Skeletal muscle tissue (tissue), 4 donors: Measurements from ENCODE around the gene LENEP. TPM values are rescaled to one million over a fixed set of nuclear protein-coding genes. Genes with fewer than 3 reads are reported as not detected.
"Not testable (repeated sequence)": the region's sequence is repeated elsewhere in the genome, so short reads cannot be mapped to it uniquely, and the experiment has no call there.

Experiments
- H3K27ac ChIP-seq: one replicate; pipeline ENCODE4 v1.7.0; 2013; ENCODE audit warnings: mild to moderate bottlenecking, low read depth, low read length, inconsistent platforms
- H3K27me3 ChIP-seq, 3 donors: one replicate each; pipeline ENCODE4 v1.7.0; 2013; ENCODE audit warnings: low read length in 3 of 3; ENCODE audit not compliant: control insufficient read depth in 3 of 3, insufficient read depth in 3 of 3
- H3K36me3 ChIP-seq, 3 donors: one replicate each; pipeline ENCODE4 v1.7.0; 2013; ENCODE audit warnings: low read length in 3 of 3; ENCODE audit not compliant: control insufficient read depth in 3 of 3, insufficient read depth in 3 of 3
- H3K4me1 ChIP-seq, 3 donors: one replicate each; pipeline ENCODE4 v1.7.0; 2013; ENCODE audit warnings: low read length in 3 of 3, mild to moderate bottlenecking in 3 of 3; ENCODE audit not compliant: control insufficient read depth in 3 of 3, insufficient read depth in 3 of 3
- H3K4me3 ChIP-seq, 3 donors: one replicate each; pipeline ENCODE4 v1.7.0; 2013; ENCODE audit warnings: low read length in 3 of 3
- H3K9ac ChIP-seq, 3 donors: one replicate each; pipeline ENCODE4 v1.7.0; 2013; ENCODE audit warnings: low read length in 3 of 3, mild to moderate bottlenecking in 3 of 3, moderate library complexity in 2 of 3, low read depth in 1 of 3
- H3K9me3 ChIP-seq, 3 donors: one replicate each; pipeline ENCODE4 v1.7.0; 2013; ENCODE audit warnings: low read length in 3 of 3; ENCODE audit not compliant: control insufficient read depth in 3 of 3
- total RNA-seq: library from RNA; depleted of rRNA; stranded (reverse); fragments of >200 nt; gene quantifications from one replicate; pipeline ENCODE4 v1.2.3, GENCODE V29; 2014
- donor health status: Osteomylitis.

The LENEP gene
- total RNA-seq, 1 donor from 2014 or later, result not detected

DNA sequence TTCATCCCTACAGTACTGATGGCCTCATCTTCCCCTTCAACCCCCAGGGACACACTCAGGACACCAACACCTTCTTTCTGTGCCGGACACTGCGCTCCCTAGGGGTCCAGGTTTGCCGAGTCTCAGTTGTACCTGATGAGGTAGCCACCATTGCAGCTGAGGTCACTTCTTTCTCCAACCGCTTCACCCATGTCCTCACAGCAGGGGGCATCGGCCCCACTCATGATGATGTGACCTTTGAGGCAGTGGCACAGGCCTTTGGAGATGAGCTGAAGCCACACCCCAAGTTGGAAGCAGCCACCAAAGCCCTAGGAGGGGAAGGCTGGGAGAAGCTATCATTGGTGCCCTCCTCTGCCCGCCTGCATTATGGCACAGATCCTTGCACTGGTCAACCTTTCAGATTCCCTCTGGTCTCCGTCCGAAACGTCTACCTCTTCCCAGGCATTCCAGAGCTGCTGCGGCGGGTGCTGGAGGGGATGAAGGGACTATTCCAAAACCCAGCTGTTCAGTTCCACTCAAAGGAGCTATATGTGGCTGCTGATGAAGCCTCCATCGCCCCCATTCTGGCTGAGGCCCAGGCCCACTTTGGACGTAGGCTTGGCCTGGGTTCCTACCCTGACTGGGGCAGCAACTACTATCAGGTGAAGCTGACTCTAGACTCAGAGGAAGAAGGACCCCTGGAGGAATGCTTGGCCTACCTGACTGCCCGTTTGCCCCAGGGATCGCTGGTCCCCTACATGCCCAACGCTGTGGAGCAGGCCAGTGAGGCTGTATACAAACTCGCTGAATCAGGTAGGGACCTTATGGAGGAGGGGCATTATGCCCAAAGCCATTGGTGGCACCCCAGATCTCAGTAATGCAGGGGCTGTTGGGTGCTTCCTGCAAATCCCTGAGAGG is 5.1 kb upstream of the LENEP start:
- Histone ChIP-seq H3K9ac (no peak overlapping the region), H3K9me3 (no peaks in the 10 kb centered on the region), H3K4me1 (peaks cover 9 to 30% (median 10%) of the 10 kb centered on the region in 3 donors), H3K4me3 (no peak overlapping the region), H3K36me3 (peaks cover 26 to 31% (median 29%) of the 10 kb centered on the region in 3 donors), H3K27ac (no peak overlapping the region), H3K27me3 (no peaks in the 10 kb centered on the region)

DNA sequence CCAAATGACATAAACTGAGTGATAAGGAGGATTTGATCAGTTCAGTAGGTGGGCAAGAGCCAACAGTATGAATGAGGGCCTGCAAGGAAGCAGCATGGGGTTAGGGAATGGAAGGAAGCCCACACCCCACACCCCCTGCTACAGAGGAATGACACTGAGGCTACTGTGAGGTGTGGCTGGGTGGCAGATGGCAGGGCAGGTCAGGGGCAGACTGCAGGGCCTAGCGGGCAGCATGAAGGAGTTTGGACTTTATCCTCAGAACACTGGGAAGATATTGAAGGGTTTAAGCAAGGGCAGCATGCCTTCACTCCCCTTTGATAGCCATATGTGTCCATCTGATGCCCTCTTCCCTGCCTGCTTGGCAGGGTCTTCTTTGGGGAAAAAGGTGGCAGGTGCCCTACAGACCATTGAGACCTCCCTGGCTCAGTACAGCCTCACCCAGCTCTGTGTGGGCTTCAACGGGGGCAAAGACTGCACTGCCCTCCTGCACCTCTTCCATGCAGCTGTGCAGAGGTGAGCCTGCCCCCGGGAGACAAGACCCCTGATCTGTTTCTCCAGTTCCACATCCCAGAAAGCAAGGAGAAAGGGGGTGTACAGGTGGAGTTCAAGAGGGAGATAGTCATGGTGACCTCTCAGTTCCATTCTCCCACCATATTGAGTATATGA is 4.1 kb upstream of the LENEP start:
- Histone ChIP-seq H3K27me3 (no peaks in the 10 kb centered on the region), H3K27ac (no peak overlapping the region), H3K4me1 (peaks cover 0 to 21% (median 2%) of the 10 kb centered on the region in 3 donors), H3K9me3 (no peaks in the 10 kb centered on the region), H3K9ac (peak overlapping the region in 1 of 3 donors; percentile 35), H3K36me3 (peaks cover 26 to 31% (median 29%) of the 10 kb centered on the region in 3 donors), H3K4me3 (no peak overlapping the region)

GRCh38 chr1:154990276-154990675 is 3.1 kb upstream of the LENEP start:
- no peaks in the 10 kb centered on the region for H3K27me3 ChIP-seq
- H3K36me3 ChIP-seq, result peaks cover 26 to 31% (median 29%) of the 10 kb centered on the region in 3 donors
- no peak overlapping the region for H3K4me3 ChIP-seq
- H3K4me1 ChIP-seq, result peaks cover 0 to 21% (median 2%) of the 10 kb centered on the region in 3 donors
- no peak overlapping the region for H3K27ac ChIP-seq
- no peak overlapping the region for H3K9ac ChIP-seq
- no peaks in the 10 kb centered on the region for H3K9me3 ChIP-seq

GRCh38 chr1:154992721-154993571 is 440 bp upstream of the LENEP start:
- Histone ChIP-seq H3K36me3 (peaks cover 22 to 25% (median 25%) of the 10 kb centered on the region in 3 donors), H3K4me1 (peaks cover 0 to 17% (median 2%) of the 10 kb centered on the region in 3 donors), H3K4me3 (no peak overlapping the region), H3K9ac (no peak overlapping the region), H3K9me3 (no peaks in the 10 kb centered on the region), H3K27me3 (no peaks in the 10 kb centered on the region), H3K27ac (no peak overlapping the region)

DNA sequence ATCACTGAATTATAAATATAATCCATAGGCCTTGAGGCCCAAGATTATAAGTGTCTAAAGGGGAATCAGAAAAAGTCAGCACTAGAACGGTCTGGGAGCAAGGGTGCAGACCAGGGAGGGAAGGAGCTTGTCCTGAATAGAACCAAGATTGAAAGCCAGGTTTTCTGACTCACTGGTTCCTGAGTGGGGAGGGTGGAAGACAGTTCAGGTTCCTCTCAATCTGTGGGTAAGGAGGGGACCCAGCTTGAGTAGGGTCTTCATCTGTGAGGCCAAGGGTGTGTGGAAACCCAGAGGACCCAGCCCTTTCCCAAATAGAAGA is 842 bp downstream of the LENEP start:
- H3K4me3 ChIP-seq, result no peak overlapping the region
- no peaks in the 10 kb centered on the region for H3K27me3 ChIP-seq
- no peak overlapping the region for H3K27ac ChIP-seq
- H3K9ac ChIP-seq, result no peak overlapping the region
- H3K4me1 ChIP-seq, result peaks cover 4 to 6% (median 5%) of the 10 kb centered on the region in 3 donors
- H3K36me3 ChIP-seq, result peaks cover 11 to 17% (median 12%) of the 10 kb centered on the region in 3 donors
- H3K9me3 ChIP-seq, result no peaks in the 10 kb centered on the region

DNA sequence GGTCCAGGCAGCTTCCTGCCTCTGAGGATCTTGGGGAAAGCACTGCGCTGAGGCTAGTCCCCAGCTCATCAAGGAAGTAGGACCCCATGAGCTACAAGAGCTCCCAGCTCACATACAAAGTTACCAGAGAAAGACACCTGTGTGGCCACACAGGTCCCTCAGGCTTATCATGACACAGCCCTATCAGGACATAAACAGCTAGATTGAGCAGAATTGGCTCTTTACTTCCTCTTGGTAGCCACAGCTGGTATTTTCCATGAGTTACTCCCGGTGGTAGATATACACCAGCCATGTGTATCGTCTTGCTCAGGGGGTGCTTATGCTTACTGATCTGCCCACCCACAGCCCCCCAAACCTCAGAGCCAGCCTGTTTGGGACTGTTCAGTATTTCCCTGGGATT is 1.2 kb downstream of the LENEP start:
- Histone ChIP-seq H3K9me3 (no peaks in the 10 kb centered on the region), H3K27me3 (no peaks in the 10 kb centered on the region), H3K27ac (no peak overlapping the region), H3K36me3 (peaks cover 8 to 14% (median 9%) of the 10 kb centered on the region in 3 donors), H3K4me3 (no peak overlapping the region), H3K9ac (no peak overlapping the region), H3K4me1 (peaks cover 4 to 7% (median 5%) of the 10 kb centered on the region in 3 donors)

- not testable (repeated sequence) for H3K27ac ChIP-seq, H3K9me3 ChIP-seq, H3K9ac ChIP-seq, H3K4me3 ChIP-seq, H3K27me3 ChIP-seq, H3K36me3 ChIP-seq
- peaks cover 7 to 14% (median 13%) of the 10 kb centered on the region in 3 donors for H3K4me1 ChIP-seq
These were observed 2.1 kb downstream of the LENEP start for GRCh38 chr1:154995301-154995983.

DNA sequence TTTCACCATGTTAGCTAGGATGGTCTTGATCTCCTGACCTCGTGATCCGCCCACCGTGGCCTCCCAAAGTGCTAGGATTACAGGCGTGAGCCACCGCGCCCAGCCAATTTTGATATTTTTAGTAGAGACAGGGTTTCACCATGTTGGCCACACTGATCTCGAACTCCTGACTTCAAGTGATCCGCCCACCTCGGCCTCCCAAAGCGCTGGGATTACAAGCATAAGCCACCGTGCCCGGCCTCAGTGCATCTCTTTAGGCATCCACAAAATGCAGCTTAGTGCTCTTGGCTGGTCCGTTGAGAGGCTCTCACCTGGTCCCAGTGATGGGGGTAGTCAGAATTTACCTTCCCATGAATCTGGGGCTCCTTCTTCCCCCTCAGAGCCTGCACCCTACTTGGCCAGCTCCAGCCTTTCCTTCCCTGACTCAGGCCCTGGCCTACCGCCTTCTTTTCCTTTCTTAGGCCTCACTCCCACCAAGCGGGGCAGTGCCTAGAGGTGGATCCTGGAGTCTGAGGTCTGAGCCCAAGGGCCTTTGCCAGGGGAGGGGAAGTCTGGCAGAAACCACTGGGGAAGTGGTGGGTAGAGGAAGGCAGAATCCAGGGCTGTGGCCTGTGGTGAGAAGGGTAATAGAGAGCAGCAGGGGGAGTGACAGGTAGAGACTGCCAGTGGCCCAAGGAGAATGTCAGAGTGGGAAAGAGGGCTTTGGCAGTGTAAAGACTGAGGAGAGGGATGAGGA is 3.7 kb downstream of the LENEP start:
- Histone ChIP-seq H3K4me3 (no peak overlapping the region), H3K27me3 (no peaks in the 10 kb centered on the region), H3K4me1 (peaks cover 7 to 14% (median 13%) of the 10 kb centered on the region in 3 donors), H3K9me3 (no peaks in the 10 kb centered on the region), H3K27ac (no peak overlapping the region), H3K9ac (peak overlapping the region in 1 of 3 donors; percentile 40), H3K36me3 (peaks cover 0 to 6% (median 0%) of the 10 kb centered on the region in 3 donors)
